ENCODE results near the gene IFITM2.

Gene IFITM2

DNA sequence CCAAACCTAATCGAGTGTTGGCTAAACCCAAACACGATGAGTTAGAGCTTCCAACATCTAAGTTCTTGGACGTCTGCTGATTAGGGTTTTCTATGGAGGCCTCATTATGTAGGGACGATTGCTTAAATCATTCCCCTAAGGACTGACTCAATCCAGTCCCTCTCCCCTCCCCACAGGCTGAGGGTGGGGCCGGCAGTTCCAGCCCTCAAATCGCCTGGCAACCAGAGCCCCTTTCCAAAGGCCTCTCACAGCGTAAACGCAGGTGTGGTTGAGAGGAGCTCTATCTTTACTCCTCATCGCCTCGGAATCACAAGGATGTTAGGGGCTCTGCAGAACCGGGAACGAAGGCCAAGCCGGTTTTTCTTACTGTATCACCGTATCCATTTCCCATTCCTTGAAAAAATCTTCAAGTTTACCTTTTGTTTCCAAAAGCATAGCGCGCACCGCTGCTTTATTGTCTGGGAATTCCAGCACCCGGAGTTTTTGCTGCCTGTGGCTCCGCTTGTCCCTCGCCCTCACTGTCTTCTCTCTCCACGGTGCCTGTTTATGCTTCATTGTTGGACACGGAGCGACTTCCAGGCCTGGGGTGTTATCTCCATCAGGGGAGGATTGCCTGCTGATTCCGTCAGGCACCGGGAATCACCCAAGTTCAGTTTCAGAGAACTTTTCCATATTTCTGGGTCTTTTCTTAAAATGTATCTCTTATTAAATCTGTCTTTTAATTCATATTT is 26.8 kb downstream of the IFITM2 start:
- CTCF ChIA-PET = no interaction called here
- no peak for DNase-seq (ENCODE audit: extremely low spot score)
- POLR2A ChIA-PET = interaction anchor here (0.8 kb wide), 1 partner anchor 21 kb away, joined by 3 read pairs; no protein-coding TSS in a partner anchor
- TF ChIP-seq, protein P1, sequence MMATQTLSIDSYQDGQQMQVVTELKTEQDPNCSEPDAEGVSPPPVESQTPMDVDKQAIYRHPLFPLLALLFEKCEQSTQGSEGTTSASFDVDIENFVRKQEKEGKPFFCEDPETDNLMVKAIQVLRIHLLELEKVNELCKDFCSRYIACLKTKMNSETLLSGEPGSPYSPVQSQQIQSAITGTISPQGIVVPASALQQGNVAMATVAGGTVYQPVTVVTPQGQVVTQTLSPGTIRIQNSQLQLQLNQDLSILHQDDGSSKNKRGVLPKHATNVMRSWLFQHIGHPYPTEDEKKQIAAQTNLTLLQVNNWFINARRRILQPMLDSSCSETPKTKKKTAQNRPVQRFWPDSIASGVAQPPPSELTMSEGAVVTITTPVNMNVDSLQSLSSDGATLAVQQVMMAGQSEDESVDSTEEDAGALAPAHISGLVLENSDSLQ (IDR thresholded peaks at IDR 0.05) = no peak
- no peak for TF ChIP-seq SP1 (IDR thresholded peaks at IDR 0.05)
- TF ChIP-seq FOXA1 (IDR thresholded peaks at IDR 0.05) = no peak
- TF ChIP-seq FOXK2 (IDR thresholded peaks at IDR 0.05) = no peak
- no peak for TF ChIP-seq TARDBP (IDR thresholded peaks at IDR 0.05)

DNA sequence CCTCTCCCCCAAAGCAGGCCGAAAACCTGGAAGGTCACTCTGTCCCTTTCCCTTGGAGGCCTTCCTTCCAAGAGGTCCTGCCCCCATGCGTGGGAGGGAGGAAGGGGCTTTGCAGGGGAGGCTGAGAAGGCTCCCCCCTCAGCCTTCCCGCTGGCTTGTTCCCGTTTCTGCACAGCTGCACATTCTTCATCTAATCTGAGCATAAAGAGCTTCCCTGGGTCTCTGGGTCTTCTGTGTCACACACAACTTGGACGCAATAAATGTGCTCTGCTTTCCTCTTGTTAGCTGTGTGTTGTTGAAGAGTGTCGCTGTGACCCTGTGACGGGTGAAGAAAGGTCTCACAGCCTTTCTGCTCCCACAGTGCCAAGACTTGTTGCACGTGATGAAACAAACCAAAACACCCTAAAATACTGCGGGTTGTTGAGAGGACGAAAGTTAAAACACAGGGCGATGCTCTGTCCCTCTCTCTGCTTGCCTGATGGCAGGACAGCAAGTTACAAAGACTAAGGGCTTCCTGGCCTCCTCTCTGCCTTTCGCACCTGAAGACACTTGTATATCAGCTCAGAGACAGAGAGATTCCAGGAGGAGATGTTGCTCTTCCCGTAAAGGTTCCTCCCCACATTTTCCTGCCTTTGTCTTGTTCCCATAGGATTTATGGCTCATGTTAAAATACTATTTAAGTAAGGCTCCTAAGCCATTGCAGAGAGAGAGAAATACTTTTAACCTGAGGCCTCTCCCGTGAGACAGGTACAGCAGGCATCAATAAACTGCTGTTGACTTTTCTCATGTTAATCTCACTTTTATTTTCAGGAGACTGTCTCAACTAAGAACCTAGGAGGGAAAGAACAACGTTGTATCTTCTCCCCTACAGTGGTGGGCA is 28.4 kb downstream of the IFITM2 start:
- no peak for DNase-seq (ENCODE audit: extremely low spot score)
- CTCF ChIA-PET = no interaction called here
- no peak for TF ChIP-seq ELF4 (IDR thresholded peaks at IDR 0.05)
- POLR2A ChIA-PET = interaction anchor here (0.8 kb wide), 1 partner anchor 76 kb away, joined by 4 read pairs; no protein-coding TSS in a partner anchor

DNA sequence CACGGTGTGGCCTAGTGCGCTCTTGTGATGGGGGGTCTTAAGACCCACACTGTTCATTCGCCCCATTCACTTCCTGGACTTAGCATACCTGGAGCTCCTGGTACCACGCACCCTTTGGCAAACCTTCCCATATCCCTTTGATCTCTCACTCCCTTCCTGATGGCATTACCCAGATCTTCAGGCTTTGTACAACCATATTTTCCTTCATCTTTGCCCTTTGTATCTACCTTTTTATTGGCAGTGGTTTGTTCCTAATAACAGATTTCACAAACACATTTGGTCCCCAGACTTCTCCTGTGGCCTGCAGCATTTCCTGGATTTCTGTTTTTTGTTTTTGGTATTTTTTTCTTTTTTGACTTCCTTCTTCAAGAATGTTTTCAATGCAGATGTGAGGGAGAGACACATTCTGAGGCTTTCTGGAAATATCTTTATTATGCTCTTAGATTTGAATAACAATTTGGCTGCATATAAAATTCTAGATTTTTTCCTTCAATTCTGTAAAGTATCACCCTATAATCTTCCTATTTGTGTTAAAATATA is 29.1 kb downstream of the IFITM2 start:
- CTCF ChIA-PET = no interaction called here
- POLR2A ChIA-PET = no interaction called here
- no peak for DNase-seq (ENCODE audit: extremely low spot score)
- TF ChIP-seq, protein P1 (IDR thresholded peaks at IDR 0.05) = no peak
- TF ChIP-seq LEF1 (IDR thresholded peaks at IDR 0.05; ENCODE audit: borderline replicate concordance) (no peak), FOXK2 (IDR thresholded peaks at IDR 0.05) (no peak), FOXA1 (IDR thresholded peaks at IDR 0.05) (no peak), L3MBTL2 (conservative IDR thresholded peaks at IDR 0.05) (no peak), NFRKB (IDR thresholded peaks at IDR 0.05) (no peak), FOXM1 (IDR thresholded peaks at IDR 0.05; ENCODE audit: borderline replicate concordance) (no peak), ELF4 (IDR thresholded peaks at IDR 0.05) (no peak), HDGF (IDR thresholded peaks at IDR 0.05; ENCODE audit: borderline replicate concordance) (no peak), SUZ12 (IDR thresholded peaks at IDR 0.05) (no peak), ZNF384 (IDR thresholded peaks at IDR 0.05) (no peak), CTBP1 (IDR thresholded peaks at IDR 0.05; ENCODE audit: borderline replicate concordance) (no peak), ARNT (IDR thresholded peaks at IDR 0.05) (no peak)

DNA sequence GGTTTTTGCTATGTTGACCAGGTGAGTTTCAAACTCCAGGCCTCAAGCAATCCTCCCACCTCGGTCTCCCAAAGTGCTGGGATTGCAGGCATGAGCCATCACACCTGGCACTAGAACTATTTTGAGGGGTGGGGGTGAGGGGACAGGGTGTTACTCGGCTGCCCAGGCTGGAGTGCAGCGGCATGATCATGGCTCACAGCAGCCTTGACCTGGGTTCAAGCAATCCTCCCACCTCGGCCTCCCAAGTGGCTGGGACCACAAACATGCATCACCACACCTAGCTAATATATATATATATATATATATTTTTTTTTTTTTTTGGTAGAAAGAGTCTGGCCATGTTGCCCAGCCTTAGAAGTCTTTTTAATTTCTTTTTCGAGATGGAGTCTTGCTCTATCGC is 30.1 kb downstream of the IFITM2 start:
- POLR2A ChIA-PET = no interaction called here
- DNase-seq (ENCODE audit: extremely low spot score) = no peak
- CTCF ChIA-PET = no interaction called here
- TF ChIP-seq FOXK2 (IDR thresholded peaks at IDR 0.05) = no peak
- TF ChIP-seq, protein P1 (IDR thresholded peaks at IDR 0.05) = no peak
- no peak for TF ChIP-seq FOXA1 (IDR thresholded peaks at IDR 0.05)
- TF ChIP-seq SP1 (IDR thresholded peaks at IDR 0.05) = no peak
- no peak for TF ChIP-seq ARNT (IDR thresholded peaks at IDR 0.05)
- no peak for TF ChIP-seq L3MBTL2 (conservative IDR thresholded peaks at IDR 0.05)
- TF ChIP-seq HDGF (IDR thresholded peaks at IDR 0.05; ENCODE audit: borderline replicate concordance) = no peak
- no peak for TF ChIP-seq SUZ12 (IDR thresholded peaks at IDR 0.05)
- no peak for TF ChIP-seq ELF4 (IDR thresholded peaks at IDR 0.05)
- TF ChIP-seq LEF1 (IDR thresholded peaks at IDR 0.05; ENCODE audit: borderline replicate concordance) = no peak

DNA sequence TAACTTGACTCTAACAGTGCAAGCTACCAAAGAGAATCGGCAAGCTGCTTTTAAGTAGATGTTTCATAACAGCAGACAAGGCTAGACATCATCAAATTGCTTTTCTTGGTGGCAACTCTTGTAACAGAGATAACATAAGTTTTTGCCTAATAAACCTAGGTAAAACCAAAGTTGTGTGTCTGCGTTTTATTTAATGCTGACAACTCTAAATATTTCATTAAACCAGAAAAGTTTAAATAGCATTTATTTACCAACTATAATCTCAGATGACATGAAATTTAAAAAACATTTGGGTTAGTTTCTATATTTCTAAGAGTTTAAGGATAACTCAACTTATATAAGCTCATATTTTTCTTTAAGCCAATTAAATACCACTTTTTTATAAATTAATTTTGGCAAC is 32.3 kb downstream of the IFITM2 start:
- DNase-seq (ENCODE audit: extremely low spot score) = no peak
- CTCF ChIA-PET = interaction anchor here (0.8 to 1.4 kb wide), 3 partner anchors 15 to 89 kb away, joined by 3 to 4 read pairs (median 4); no protein-coding TSS in a partner anchor
- TF ChIP-seq TARDBP (IDR thresholded peaks at IDR 0.05) = no peak
- TF ChIP-seq ZNF384 (IDR thresholded peaks at IDR 0.05) = no peak
- no peak for TF ChIP-seq FOXM1 (IDR thresholded peaks at IDR 0.05; ENCODE audit: borderline replicate concordance)
- TF ChIP-seq CTBP1 (IDR thresholded peaks at IDR 0.05; ENCODE audit: borderline replicate concordance) = no peak
- no peak for TF ChIP-seq SP1 (IDR thresholded peaks at IDR 0.05)
- TF ChIP-seq L3MBTL2 (conservative IDR thresholded peaks at IDR 0.05) = no peak
- TF ChIP-seq FOXA1 (IDR thresholded peaks at IDR 0.05) = no peak
- no peak for TF ChIP-seq HDGF (IDR thresholded peaks at IDR 0.05; ENCODE audit: borderline replicate concordance)
- no peak for TF ChIP-seq LEF1 (IDR thresholded peaks at IDR 0.05; ENCODE audit: borderline replicate concordance)
- no peak for TF ChIP-seq SUZ12 (IDR thresholded peaks at IDR 0.05)
- no peak for TF ChIP-seq FOXK2 (IDR thresholded peaks at IDR 0.05)
- TF ChIP-seq BHLHE40 (IDR thresholded peaks at IDR 0.05; ENCODE audit: borderline replicate concordance) = no peak
- TF ChIP-seq ELF4 (IDR thresholded peaks at IDR 0.05) = no peak
- no peak for TF ChIP-seq NFRKB (IDR thresholded peaks at IDR 0.05)
- no peak for TF ChIP-seq ARNT (IDR thresholded peaks at IDR 0.05)
- TF ChIP-seq, protein P1 (IDR thresholded peaks at IDR 0.05) = no peak
- POLR2A ChIA-PET = interaction anchor here (1.0 to 1.4 kb wide), 2 partner anchors 9 to 109 kb away, joined by 3 read pairs; no protein-coding TSS in a partner anchor

Measured in HEK293T (cell line).